T-cell (primary cell): ENCODE data around the gene ATOH7. TPM values are rescaled to one million over a fixed set of nuclear protein-coding genes. Genes with fewer than 3 reads are reported as not detected.
"Not testable (repeated sequence)": the region's sequence is repeated elsewhere in the genome, so short reads cannot be mapped to it uniquely, and the experiment has no call there.

Source experiments
- ATAC-seq, 4 experiments: fragments of 200-7000 bp in 3 of 4; fragments of 150-1000 bp in 1 of 4; cut with Tn5 transposase; replicated peaks in 1 of 4; 1 replicate in 3 of 4; 2 replicates in 1 of 4; pipeline ENCODE4 v1.10.0; 2021; ENCODE audit warnings: moderate library complexity in 3 of 4, mild to moderate bottlenecking in 2 of 4, moderate number of reproducible peaks in 1 of 4
- CTCF ChIA-PET, 2 donors: fragments of 300-600 bp; sonication (Branson Sonifier 250); formaldehyde crosslinking; loops; one replicate each; lab custom pipeline; 2022; ENCODE audit warnings: antibody characterized with exemption in 2 of 2; lab: Charles Lee
- POLR2A ChIA-PET, 2 donors: fragments of 300-600 bp; sonication (Branson Sonifier 250); formaldehyde crosslinking; loops; one replicate each; lab custom pipeline; 2022; ENCODE audit warnings: antibody characterized with exemption in 2 of 2; lab: Charles Lee
- DNase-seq, 35 experiments: peaks; one replicate each; pipeline versions ENCODE4 v3.0.0 to v3.0.0-alpha.2; 2013 to 2023
- H3K27ac ChIP-seq: one replicate; pipeline ENCODE4 v1.5.1; 2013; ENCODE audit warnings: low read length
- H3K27me3 ChIP-seq, 2 experiments: replicated peaks in 1 of 2; 1 replicate in 1 of 2; 2 replicates in 1 of 2; pipeline versions ENCODE4 v1.6.1 to v1.7.0; 2013; ENCODE audit warnings: low read length in 1 of 2, mixed read lengths in 1 of 2; ENCODE audit not compliant: control insufficient read depth in 2 of 2, insufficient read depth in 2 of 2; ENCODE audit errors: extremely low read depth in 1 of 2
- H3K36me3 ChIP-seq, 2 donors: 1 replicate in 1 of 2; 2 replicates in 1 of 2; pipeline versions ENCODE4 v1.6.1 to v1.7.0; 2013; ENCODE audit warnings: low read length in 1 of 2; ENCODE audit not compliant: control insufficient read depth in 2 of 2, insufficient read depth in 1 of 2; ENCODE audit errors: extremely low read depth in 1 of 2
- H3K4me1 ChIP-seq, 2 experiments: 1 replicate in 1 of 2; 2 replicates in 1 of 2; pipeline versions ENCODE4 v1.6.1 to v1.7.0; 2013; ENCODE audit warnings: low read length in 2 of 2, mixed read lengths in 1 of 2; ENCODE audit not compliant: insufficient read depth in 2 of 2, control insufficient read depth in 1 of 2; ENCODE audit errors: extremely low read depth in 1 of 2
- H3K4me3 ChIP-seq, 2 donors: 1 replicate in 1 of 2; 2 replicates in 1 of 2; pipeline versions ENCODE4 v1.5.1 to v1.7.0; 2013; ENCODE audit warnings: mild to moderate bottlenecking in 2 of 2, low read length in 1 of 2, moderate library complexity in 1 of 2; ENCODE audit not compliant: control insufficient read depth in 1 of 2; ENCODE audit errors: extremely low read depth in 1 of 2
- H3K9me3 ChIP-seq: 2 replicates; pipeline ENCODE4 v1.7.0; 2013
- H3K27ac Mint-ChIP-seq, 2 donors: one replicate each; pipeline ENCODE4 v1.8.0; 2020 to 2021; ENCODE audit warnings: mild to moderate bottlenecking in 2 of 2, mixed read lengths in 2 of 2
- H3K27me3 Mint-ChIP-seq, 2 donors: one replicate each; pipeline ENCODE4 v1.8.0; 2021 to 2022; ENCODE audit warnings: mixed read lengths in 2 of 2
- H3K36me3 Mint-ChIP-seq: one replicate; pipeline ENCODE4 v1.8.0; 2021; ENCODE audit warnings: mixed read lengths
- H3K4me1 Mint-ChIP-seq, 3 donors: one replicate each; pipeline ENCODE4 v1.8.0; 2020 to 2022; ENCODE audit warnings: mixed read lengths in 3 of 3, mild to moderate bottlenecking in 1 of 3
- H3K4me3 Mint-ChIP-seq, 3 donors: one replicate each; pipeline ENCODE4 v1.8.0; 2020 to 2022; ENCODE audit warnings: mild to moderate bottlenecking in 3 of 3, mixed read lengths in 3 of 3, moderate library complexity in 3 of 3
- H3K9me3 Mint-ChIP-seq, 3 donors: one replicate each; pipeline ENCODE4 v1.8.0; 2020 to 2022; ENCODE audit warnings: mixed read lengths in 3 of 3
- WGBS: methylation state at CpG from one replicate; pipeline ENCODE4 v1.1.5; 2013; ENCODE audit warnings: missing lambda C conversion rate; ENCODE audit not compliant: insufficient coverage; 5-methylcytosine and 5-hydroxymethylcytosine counted together
- total RNA-seq, 35 experiments: library from RNA in 6 of 35; stranded (reverse) in 6 of 35; fragments of 120-200 nt in 1 of 35; gene quantifications; one replicate each; pipeline versions ENCODE4 v1.2.1 to v1.2.4 and lab custom pipeline; 2013 to 2026

ATOH7 gene
- total RNA-seq (not detected), total RNA-seq (lab: John Stamatoyannopoulos, UW) (0 to 0.06 (median 0) reads per million in 29 experiments)
- not detected for total RNA-seq (2013)

DNA sequence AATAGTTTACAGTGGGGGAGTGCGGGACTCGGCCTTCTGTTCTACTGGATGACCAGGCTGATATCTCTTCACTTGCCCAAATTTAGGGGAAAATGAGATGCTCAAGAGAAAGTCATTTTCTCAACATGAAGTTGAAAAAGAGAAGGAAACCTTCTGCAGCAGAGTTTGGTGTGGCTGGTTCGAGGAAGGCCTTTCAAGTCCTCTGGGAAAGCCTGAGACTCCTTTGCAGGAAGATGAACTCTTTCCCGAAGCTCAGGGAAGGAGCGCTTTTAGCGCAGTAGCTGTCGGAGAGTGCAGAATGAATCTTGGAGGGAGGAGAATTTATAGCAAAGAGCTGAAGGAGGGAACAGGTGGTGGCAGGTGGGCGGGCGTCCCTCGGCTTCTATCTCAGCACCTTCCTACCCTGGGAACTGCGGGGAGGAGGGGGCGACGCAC lies at the start of gene ATOH7:
ATOH7 (minus strand) TSS at position 297 of the 435 bp plus-strand sequence. CDS start 436 bp downstream, outside the sequence.
- POLR2A ChIA-PET: no interaction called here
- no peak for DNase-seq
- 65% methylated on average over 5 of the region's 13 CpGs for WGBS
- Histone ChIP-seq H3K27ac (no peak within 1 kb of the TSS), H3K9me3 (no peaks in the 10 kb centered on the region), H3K27me3 (peaks cover 2 to 16% of the 10 kb centered on the region in 2 experiments), H3K36me3 (no peaks in the 10 kb centered on the region), H3K4me1 (peaks cover 0 to 9% of the 10 kb centered on the region in 2 experiments), H3K4me3 (peak within 1 kb of the TSS; percentile 47 to 70)
- Mint-ChIP-seq H3K27ac (no peak within 1 kb of the TSS), H3K27me3 (peaks cover 42 to 58% of the 10 kb centered on the region in 2 donors), H3K4me1 (peaks cover 5 to 8% (median 8%) of the 10 kb centered on the region in 3 donors), H3K9me3 (no peaks in the 10 kb centered on the region), H3K36me3 (no peaks in the 10 kb centered on the region), H3K4me3 (peak within 1 kb of the TSS; percentile 68 to 78 (median 70))
- CTCF ChIA-PET: no interaction called here
- ATAC-seq: no peak

DNA sequence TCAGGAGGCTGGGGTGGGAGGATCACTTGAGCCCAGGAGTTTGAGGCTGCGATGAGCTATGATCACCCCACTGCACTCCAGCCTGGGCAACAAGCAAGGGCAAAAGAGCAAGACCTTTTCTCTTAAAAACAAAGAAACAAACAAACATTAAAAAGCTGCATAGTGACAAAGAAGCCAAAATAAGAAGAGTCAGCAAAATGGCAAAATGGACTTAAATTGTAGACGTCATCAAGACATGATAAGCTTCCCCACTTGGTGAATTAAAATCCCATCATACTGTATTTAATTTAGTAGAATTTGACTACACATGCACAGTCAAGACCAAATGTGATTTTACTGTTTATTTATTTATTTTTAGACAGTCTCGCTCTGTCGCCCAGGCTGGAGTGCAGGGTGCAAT lies 48.8 kb upstream of the ATOH7 start:
- H3K36me3 ChIP-seq: no peaks in the 10 kb centered on the region
- H3K4me1 ChIP-seq: no peaks in the 10 kb centered on the region
- CTCF ChIA-PET: no interaction called here
- H3K4me1 Mint-ChIP-seq: no peaks in the 10 kb centered on the region
- WGBS: no CpG with 5 or more reads among the region's 4 CpGs
- ATAC-seq (no peak), DNase-seq (no peak)
- H3K4me3 ChIP-seq: no peak overlapping the region
- H3K9me3 Mint-ChIP-seq: peaks cover 4 to 18% (median 8%) of the 10 kb centered on the region in 3 donors
- H3K36me3 Mint-ChIP-seq: peaks cover 4% of the 10 kb centered on the region
- H3K27me3 ChIP-seq: no peaks in the 10 kb centered on the region
- H3K27me3 Mint-ChIP-seq: no peaks in the 10 kb centered on the region
- POLR2A ChIA-PET: no interaction called here
- H3K4me3 Mint-ChIP-seq: no peak overlapping the region
- H3K27ac ChIP-seq: no peak overlapping the region
- no peak overlapping the region for H3K27ac Mint-ChIP-seq
- no peaks in the 10 kb centered on the region for H3K9me3 ChIP-seq

DNA sequence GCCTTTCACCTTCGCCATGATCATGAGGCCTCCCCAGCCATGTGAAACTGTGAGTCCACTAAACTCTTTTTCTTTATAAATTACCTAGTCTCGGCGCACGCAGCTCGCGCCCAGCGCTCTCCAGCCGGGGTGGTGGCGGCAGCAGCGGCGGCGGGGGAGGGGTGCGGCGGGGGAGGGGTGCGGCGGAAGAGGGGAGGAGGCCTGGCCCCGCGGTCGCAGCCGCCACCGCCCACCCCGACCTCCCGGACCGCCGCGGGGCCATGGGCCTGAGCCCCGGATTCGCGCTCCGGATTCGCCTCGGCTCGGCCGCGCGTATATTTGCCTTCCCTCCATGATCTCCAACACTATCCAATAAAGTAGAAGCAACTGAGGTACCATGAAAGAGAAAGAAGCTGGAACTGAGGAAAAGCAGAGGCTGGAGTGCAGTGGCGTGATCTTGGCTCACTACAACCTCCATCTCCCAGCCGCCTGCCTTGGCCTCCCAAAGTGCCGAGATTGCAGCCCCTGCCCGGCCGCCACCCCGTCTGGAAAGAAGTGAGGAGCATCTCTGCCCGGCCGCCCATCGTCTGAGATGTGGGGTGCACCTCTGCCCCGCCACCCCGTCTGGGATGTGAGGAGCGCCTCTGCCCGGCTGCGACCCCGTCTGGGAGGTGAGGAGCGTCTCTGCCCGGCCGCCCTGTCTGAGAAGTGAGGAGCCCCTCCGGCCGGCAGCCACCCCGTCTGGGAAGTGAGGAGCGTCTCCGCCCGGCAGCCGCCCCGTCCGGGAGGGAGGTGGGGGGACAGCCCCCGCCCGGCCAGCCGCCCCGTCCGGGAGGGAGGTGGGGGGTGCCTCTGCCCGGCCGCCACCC lies 47.2 kb upstream of the ATOH7 start:
- H3K27ac Mint-ChIP-seq, H3K27me3 Mint-ChIP-seq, H3K9me3 ChIP-seq, H3K4me1 Mint-ChIP-seq, POLR2A ChIA-PET, H3K27ac ChIP-seq, H3K4me1 ChIP-seq, H3K36me3 ChIP-seq, CTCF ChIA-PET, H3K4me3 Mint-ChIP-seq, DNase-seq, H3K4me3 ChIP-seq, H3K36me3 Mint-ChIP-seq, H3K27me3 ChIP-seq, ATAC-seq: not testable (repeated sequence)
- 97% methylated on average over 23 of the region's 70 CpGs for WGBS
- peaks cover 4 to 18% (median 8%) of the 10 kb centered on the region in 3 donors for H3K9me3 Mint-ChIP-seq

DNA sequence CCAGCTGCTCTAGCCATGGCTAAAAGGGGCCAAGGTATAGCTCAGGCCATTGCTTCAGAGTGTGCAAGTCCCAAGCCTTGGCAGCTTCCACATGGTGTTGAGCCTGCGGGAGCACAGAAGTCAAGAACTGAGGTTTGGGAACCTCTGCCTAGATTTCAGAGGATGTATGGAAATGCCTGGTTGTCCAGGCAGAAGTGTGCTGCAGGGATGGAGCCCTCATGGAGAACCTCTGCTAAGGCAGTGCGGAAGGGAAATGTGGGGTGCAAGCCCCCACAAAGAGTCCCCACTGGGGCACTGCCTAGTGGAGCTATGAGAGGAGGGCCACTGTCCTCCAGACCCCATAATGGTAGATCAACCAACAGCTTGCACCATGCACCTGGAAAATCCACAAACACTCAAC lies 45.9 kb upstream of the ATOH7 start:
- ATAC-seq, H3K27ac Mint-ChIP-seq, H3K36me3 ChIP-seq, DNase-seq, H3K27me3 Mint-ChIP-seq, H3K4me1 Mint-ChIP-seq, H3K4me3 Mint-ChIP-seq, CTCF ChIA-PET, H3K27me3 ChIP-seq, H3K4me1 ChIP-seq, H3K36me3 Mint-ChIP-seq, H3K9me3 ChIP-seq, H3K27ac ChIP-seq: not testable (repeated sequence)
- POLR2A ChIA-PET: interaction anchor here in 1 of 2 donors (0.6 to 0.7 kb wide), 2 partner anchors 10 to 99 kb away, joined by 3 read pairs; no protein-coding TSS in a partner anchor
- peaks cover 4 to 18% (median 8%) of the 10 kb centered on the region in 3 donors for H3K9me3 Mint-ChIP-seq
- peak overlapping the region in 1 of 2 donors; percentile 23 for H3K4me3 ChIP-seq
- WGBS: 100% methylated on average over 2 of the region's 2 CpGs

DNA sequence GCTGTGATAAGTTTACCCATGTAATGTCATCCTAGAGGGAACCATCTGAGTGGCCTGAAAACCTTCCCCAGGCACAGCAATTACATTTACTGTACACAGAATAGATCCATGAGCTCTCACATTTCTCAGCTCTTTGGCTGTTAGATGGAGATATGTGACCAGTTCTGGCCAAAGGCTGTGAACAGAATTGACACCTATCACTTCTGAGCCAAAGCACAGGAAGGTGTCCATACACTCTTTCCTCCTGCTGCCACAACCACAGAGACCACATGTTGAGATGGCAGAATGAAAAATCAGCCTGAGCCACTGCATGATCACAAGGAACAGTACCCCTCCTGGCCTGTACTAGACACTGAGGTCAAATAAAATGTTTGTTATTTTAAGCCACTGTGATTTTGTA lies 44.3 kb upstream of the ATOH7 start:
- Mint-ChIP-seq H3K9me3 (peaks cover 4 to 18% (median 8%) of the 10 kb centered on the region in 3 donors), H3K4me3 (no peak overlapping the region), H3K4me1 (no peaks in the 10 kb centered on the region), H3K27ac (no peak overlapping the region), H3K36me3 (peaks cover 4% of the 10 kb centered on the region), H3K27me3 (peaks cover 0 to 3% of the 10 kb centered on the region in 2 donors)
- ChIA-PET POLR2A (interaction anchor here in 1 of 2 donors (0.5 kb wide), 1 partner anchor 16 kb away, joined by 3 read pairs; no protein-coding TSS in a partner anchor), CTCF (no interaction called here)
- Histone ChIP-seq H3K4me1 (no peaks in the 10 kb centered on the region), H3K27ac (no peak overlapping the region), H3K9me3 (no peaks in the 10 kb centered on the region), H3K27me3 (no peaks in the 10 kb centered on the region), H3K36me3 (no peaks in the 10 kb centered on the region), H3K4me3 (no peak overlapping the region)
- DNase-seq (no peak), ATAC-seq (no peak)

DNA sequence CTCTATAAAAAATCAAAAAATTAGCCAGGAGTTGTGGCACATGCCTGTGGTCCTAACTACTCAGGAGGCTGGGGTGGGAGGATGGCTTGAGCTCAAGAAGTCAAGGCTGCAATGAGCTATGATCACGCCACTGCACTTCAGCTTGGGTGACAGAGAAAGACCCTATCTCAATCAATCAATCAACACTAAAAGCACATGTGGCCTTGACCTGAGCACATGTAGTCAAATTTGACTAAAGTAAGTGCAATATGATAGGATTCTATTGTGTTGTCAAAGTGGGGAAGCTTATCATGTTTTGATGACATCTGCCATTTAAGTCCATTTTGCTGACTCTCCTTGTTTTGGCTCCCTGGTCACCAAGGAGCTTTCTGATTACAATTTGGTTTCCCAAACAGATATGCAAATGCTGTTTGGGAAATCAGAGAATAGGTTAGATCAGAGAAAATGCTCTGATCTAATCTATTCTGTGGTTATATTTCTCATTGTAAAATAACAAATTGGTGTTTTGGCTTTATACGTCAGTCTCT lies 43.8 kb upstream of the ATOH7 start:
- Mint-ChIP-seq H3K27ac (no peak overlapping the region), H3K27me3 (peaks cover 0 to 5% of the 10 kb centered on the region in 2 donors), H3K36me3 (peaks cover 4% of the 10 kb centered on the region), H3K9me3 (peaks cover 4 to 18% (median 8%) of the 10 kb centered on the region in 3 donors), H3K4me3 (no peak overlapping the region), H3K4me1 (no peaks in the 10 kb centered on the region)
- WGBS: no CpG with 5 or more reads among the region's 2 CpGs
- no peaks in the 10 kb centered on the region for H3K27me3 ChIP-seq
- H3K36me3 ChIP-seq: no peaks in the 10 kb centered on the region
- no peaks in the 10 kb centered on the region for H3K9me3 ChIP-seq
- H3K4me3 ChIP-seq: no peak overlapping the region
- no peaks in the 10 kb centered on the region for H3K4me1 ChIP-seq
- POLR2A ChIA-PET: interaction anchor here in 1 of 2 donors (0.5 kb wide), 1 partner anchor 17 kb away, joined by 3 read pairs; no protein-coding TSS in a partner anchor
- H3K27ac ChIP-seq: no peak overlapping the region
- no peak for ATAC-seq
- CTCF ChIA-PET: no interaction called here
- no peak for DNase-seq
